Astrocyte (in vitro differentiated cells and primary cell): ENCODE measurements around the gene L3MBTL4. TPM values are rescaled to one million over a fixed set of nuclear protein-coding genes. Genes with fewer than 3 reads are reported as not detected.
A peak's percentile ranks its signal among the peaks of the same experiment; 100 is the strongest.

Experiments used
- DNase-seq: peaks from one replicate; pipeline ENCODE4 v3.0.0-alpha.2; 2010; ENCODE audit warnings: low read depth
- FAIRE-seq: peaks from 2 replicates; lab custom pipeline; 2011; peaks lifted over from hg19 to GRCh38; lab: Jason Lieb, UNC
- H2AFZ ChIP-seq: 2 replicates; pipeline ENCODE4 v1.6.0; 2012; ENCODE audit warnings: low read depth, low read length, inconsistent platforms
- H3K27ac ChIP-seq: 2 replicates; pipeline ENCODE4 v1.5.1; 2011; ENCODE audit warnings: low read depth, low read length, inconsistent platforms
- H3K27me3 ChIP-seq: 2 replicates; pipeline ENCODE4 v1.6.0; 2011; ENCODE audit warnings: low read length, inconsistent platforms; ENCODE audit not compliant: insufficient read depth
- H3K36me3 ChIP-seq: 2 replicates; pipeline ENCODE4 v1.5.1; 2011; ENCODE audit warnings: low read length, inconsistent platforms; ENCODE audit not compliant: insufficient read depth
- H3K4me1 ChIP-seq: 2 replicates; pipeline ENCODE4 v1.5.1; 2011; ENCODE audit warnings: low read length, inconsistent platforms; ENCODE audit not compliant: insufficient read depth
- H3K4me2 ChIP-seq: 2 replicates; pipeline ENCODE4 v1.6.0; 2012; ENCODE audit warnings: low read length, inconsistent platforms
- H3K4me3 ChIP-seq: 2 replicates; pipeline ENCODE4 v1.5.1; 2011; ENCODE audit warnings: low read depth, mild to moderate bottlenecking, low read length, inconsistent platforms; ENCODE audit not compliant: insufficient read depth
- H3K79me2 ChIP-seq: 2 replicates; pipeline ENCODE4 v1.6.0; 2012; ENCODE audit warnings: mild to moderate bottlenecking, low read length, inconsistent platforms; ENCODE audit not compliant: insufficient read depth
- H3K9ac ChIP-seq: 2 replicates; pipeline ENCODE4 v1.6.0; 2012; ENCODE audit warnings: mild to moderate bottlenecking, low read length, inconsistent platforms
- H3K9me3 ChIP-seq: 2 replicates; pipeline ENCODE4 v1.5.1; 2012; ENCODE audit warnings: low read depth, mild to moderate bottlenecking, low read length, inconsistent platforms; ENCODE audit not compliant: insufficient read depth
- H4K20me1 ChIP-seq: 2 replicates; pipeline ENCODE4 v1.6.0; 2012; ENCODE audit warnings: low read length, inconsistent platforms; ENCODE audit not compliant: insufficient read depth
- H3K27ac Mint-ChIP-seq: one replicate; pipeline ENCODE4 v1.8.0; 2021; ENCODE audit warnings: mild to moderate bottlenecking, mixed read lengths; ENCODE audit not compliant: unreplicated experiment
- H3K27me3 Mint-ChIP-seq: one replicate; pipeline ENCODE4 v1.8.0; 2021; ENCODE audit warnings: low read depth, mixed read lengths; ENCODE audit not compliant: unreplicated experiment
- H3K36me3 Mint-ChIP-seq: one replicate; pipeline ENCODE4 v1.8.0; 2021; ENCODE audit warnings: low read depth, mixed read lengths; ENCODE audit not compliant: unreplicated experiment
- H3K4me1 Mint-ChIP-seq: one replicate; pipeline ENCODE4 v1.8.0; 2021; ENCODE audit warnings: low read depth, mixed read lengths; ENCODE audit not compliant: unreplicated experiment
- H3K4me3 Mint-ChIP-seq: one replicate; pipeline ENCODE4 v1.8.0; 2021; ENCODE audit warnings: mild to moderate bottlenecking, moderate library complexity, mixed read lengths; ENCODE audit not compliant: unreplicated experiment
- H3K9me3 Mint-ChIP-seq: one replicate; pipeline ENCODE4 v1.8.0; 2021; ENCODE audit warnings: mild to moderate bottlenecking, mixed read lengths; ENCODE audit not compliant: unreplicated experiment
- CTCF ChIP-seq: IDR thresholded peaks from 2 replicates; pipeline ENCODE4 v1.5.1; 2011; ENCODE audit warnings: low read depth, mild to moderate bottlenecking, inconsistent platforms, low read length, moderate library complexity; ENCODE audit not compliant: insufficient read depth
- EZH2 ChIP-seq: IDR thresholded peaks from 2 replicates; pipeline ENCODE4 v1.6.1; 2012; ENCODE audit warnings: mild to moderate bottlenecking, low read length, inconsistent platforms; ENCODE audit not compliant: insufficient read depth
- total RNA-seq: library from RNA; stranded (reverse); gene quantifications from 2 replicates; pipeline ENCODE4 v1.2.1, GENCODE V29; 2021

Gene L3MBTL4
- total RNA-seq, 1 donor from 2014 or later = 0.52 TPM

DNA sequence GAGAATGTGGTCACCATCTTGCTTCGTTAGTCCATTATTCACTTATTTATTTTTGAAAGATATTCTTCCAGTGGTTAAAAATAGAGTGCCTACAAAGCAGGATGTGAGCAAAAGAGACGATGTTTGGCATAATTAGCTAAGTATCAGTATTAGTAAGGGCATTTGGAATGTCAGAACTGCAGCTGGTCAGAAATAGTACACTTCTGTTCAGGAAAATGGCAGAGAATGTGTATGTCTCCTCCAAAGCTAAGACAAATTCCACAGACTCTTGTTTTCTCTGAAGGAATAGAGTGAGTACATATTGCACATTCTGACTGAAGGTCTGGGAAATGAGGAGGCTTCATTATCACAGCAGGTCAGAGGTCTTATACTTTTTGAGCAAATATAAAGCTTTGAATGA is 209.0 kb downstream of the L3MBTL4 start:
- no peak overlapping the region for H2AFZ ChIP-seq
- H3K4me3 ChIP-seq = no peak overlapping the region
- DNase-seq = peak; percentile 74
- Mint-ChIP-seq H3K36me3 (no peaks in the 10 kb centered on the region), H3K4me1 (peaks cover 12% of the 10 kb centered on the region), H3K27ac (peak overlapping the region; percentile 35), H3K9me3 (no peaks in the 10 kb centered on the region), H3K27me3 (no peaks in the 10 kb centered on the region), H3K4me3 (no peak overlapping the region)
- H3K9ac ChIP-seq = no peak overlapping the region
- no peaks in the 10 kb centered on the region for H3K36me3 ChIP-seq
- H3K27ac ChIP-seq = no peak overlapping the region
- no peaks in the 10 kb centered on the region for H3K4me1 ChIP-seq
- H4K20me1 ChIP-seq = no peaks in the 10 kb centered on the region
- FAIRE-seq = no peak
- H3K27me3 ChIP-seq = no peaks in the 10 kb centered on the region
- no peak for TF ChIP-seq EZH2
- TF ChIP-seq CTCF = no peak
- peak overlapping the region; percentile 17 for H3K4me2 ChIP-seq
- no peaks in the 10 kb centered on the region for H3K79me2 ChIP-seq
- H3K9me3 ChIP-seq = no peaks in the 10 kb centered on the region

GRCh38 chr18:6204476-6204875 is 210.2 kb downstream of the L3MBTL4 start:
- H3K27me3 ChIP-seq = no peaks in the 10 kb centered on the region
- Mint-ChIP-seq H3K4me3 (no peak overlapping the region), H3K27ac (no peak overlapping the region), H3K36me3 (no peaks in the 10 kb centered on the region), H3K4me1 (peaks cover 12% of the 10 kb centered on the region), H3K27me3 (no peaks in the 10 kb centered on the region), H3K9me3 (no peaks in the 10 kb centered on the region)
- no peaks in the 10 kb centered on the region for H4K20me1 ChIP-seq
- no peaks in the 10 kb centered on the region for H3K36me3 ChIP-seq
- no peak overlapping the region for H3K4me3 ChIP-seq
- no peak for TF ChIP-seq EZH2
- no peak for TF ChIP-seq CTCF
- FAIRE-seq (no peak), DNase-seq (no peak)
- H3K79me2 ChIP-seq = no peaks in the 10 kb centered on the region
- H3K9ac ChIP-seq = no peak overlapping the region
- no peaks in the 10 kb centered on the region for H3K9me3 ChIP-seq
- H2AFZ ChIP-seq = no peak overlapping the region
- no peak overlapping the region for H3K4me2 ChIP-seq
- no peak overlapping the region for H3K27ac ChIP-seq
- H3K4me1 ChIP-seq = no peaks in the 10 kb centered on the region

GRCh38 chr18:6203791-6204190 is 210.9 kb downstream of the L3MBTL4 start:
- H2AFZ ChIP-seq = no peak overlapping the region
- Mint-ChIP-seq H3K4me3 (no peak overlapping the region), H3K9me3 (no peaks in the 10 kb centered on the region), H3K27me3 (no peaks in the 10 kb centered on the region), H3K36me3 (no peaks in the 10 kb centered on the region), H3K4me1 (peaks cover 12% of the 10 kb centered on the region), H3K27ac (no peak overlapping the region)
- H3K36me3 ChIP-seq = no peaks in the 10 kb centered on the region
- H3K27me3 ChIP-seq = no peaks in the 10 kb centered on the region
- no peaks in the 10 kb centered on the region for H3K9me3 ChIP-seq
- no peaks in the 10 kb centered on the region for H3K79me2 ChIP-seq
- no peak overlapping the region for H3K4me2 ChIP-seq
- no peaks in the 10 kb centered on the region for H4K20me1 ChIP-seq
- H3K4me1 ChIP-seq = no peaks in the 10 kb centered on the region
- DNase-seq (no peak), FAIRE-seq (no peak)
- no peak for TF ChIP-seq CTCF
- H3K4me3 ChIP-seq = no peak overlapping the region
- H3K9ac ChIP-seq = no peak overlapping the region
- no peak overlapping the region for H3K27ac ChIP-seq
